Measurements from ENCODE around the gene ATG9B. TPM values are rescaled to one million over a fixed set of nuclear protein-coding genes. Genes with fewer than 3 reads are reported as not detected.

Gene ATG9B
- polyA plus RNA-seq, 1 experiment = 0.15 TPM

DNA sequence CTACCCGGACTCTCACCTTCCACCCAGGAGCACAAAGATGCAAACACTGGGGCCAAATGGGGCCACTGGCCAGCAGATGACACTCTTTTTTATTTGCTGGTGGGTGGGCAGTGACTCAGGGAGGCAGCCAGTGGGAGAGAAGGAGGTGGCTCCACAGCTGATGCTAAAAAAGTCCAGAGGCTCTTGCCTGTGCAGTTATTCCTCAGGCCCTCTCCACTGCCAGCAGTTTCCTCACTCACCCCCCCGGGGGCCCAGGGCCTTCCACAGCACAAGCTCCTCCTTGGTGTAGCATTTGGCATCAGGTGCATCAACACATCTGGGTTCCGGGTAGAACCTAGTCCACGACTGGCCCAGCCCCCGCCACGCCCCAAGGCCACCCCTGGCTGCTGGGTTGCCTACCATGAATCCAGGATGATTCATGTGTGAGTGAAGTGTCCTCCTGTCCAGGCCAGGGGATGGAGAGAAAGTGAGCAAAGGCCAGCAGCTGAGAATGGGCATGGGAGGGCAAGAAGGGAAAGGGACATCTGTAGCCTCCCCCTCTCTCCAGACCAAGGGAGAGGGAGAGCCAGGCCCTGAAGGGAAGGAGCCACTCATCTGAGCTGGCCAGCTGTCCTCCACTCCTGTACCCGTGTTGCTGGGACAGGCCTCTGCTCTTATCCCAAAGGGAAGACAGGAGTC, 44.4 kb downstream of the ATG9B start:
- no peak overlapping the region for H3K4me3 ChIP-seq (ENCODE audit: low read depth, low read length)
- ChIA-PET POLR2A (no interaction called here), CTCF (interaction anchor here (0.5 to 2.7 kb wide), 7 partner anchors 9 to 242 kb away, joined by 3 to 16 read pairs (median 4); partner anchors contain the start of gene NOS3)
- H3K36me3 ChIP-seq (ENCODE audit: control insufficient read depth, insufficient read depth, low read length) = no peaks in the 10 kb centered on the region
- H3K27me3 ChIP-seq (ENCODE audit: control insufficient read depth, insufficient read depth, low read length) = peaks cover 32% of the 10 kb centered on the region
- DNase-seq (ENCODE audit: low read depth) = no peak
- TF ChIP-seq, protein P1, sequence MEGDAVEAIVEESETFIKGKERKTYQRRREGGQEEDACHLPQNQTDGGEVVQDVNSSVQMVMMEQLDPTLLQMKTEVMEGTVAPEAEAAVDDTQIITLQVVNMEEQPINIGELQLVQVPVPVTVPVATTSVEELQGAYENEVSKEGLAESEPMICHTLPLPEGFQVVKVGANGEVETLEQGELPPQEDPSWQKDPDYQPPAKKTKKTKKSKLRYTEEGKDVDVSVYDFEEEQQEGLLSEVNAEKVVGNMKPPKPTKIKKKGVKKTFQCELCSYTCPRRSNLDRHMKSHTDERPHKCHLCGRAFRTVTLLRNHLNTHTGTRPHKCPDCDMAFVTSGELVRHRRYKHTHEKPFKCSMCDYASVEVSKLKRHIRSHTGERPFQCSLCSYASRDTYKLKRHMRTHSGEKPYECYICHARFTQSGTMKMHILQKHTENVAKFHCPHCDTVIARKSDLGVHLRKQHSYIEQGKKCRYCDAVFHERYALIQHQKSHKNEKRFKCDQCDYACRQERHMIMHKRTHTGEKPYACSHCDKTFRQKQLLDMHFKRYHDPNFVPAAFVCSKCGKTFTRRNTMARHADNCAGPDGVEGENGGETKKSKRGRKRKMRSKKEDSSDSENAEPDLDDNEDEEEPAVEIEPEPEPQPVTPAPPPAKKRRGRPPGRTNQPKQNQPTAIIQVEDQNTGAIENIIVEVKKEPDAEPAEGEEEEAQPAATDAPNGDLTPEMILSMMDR (IDR thresholded peaks at IDR 0.05; ENCODE audit: insufficient read depth, low read depth, low read length) = no peak

DNA sequence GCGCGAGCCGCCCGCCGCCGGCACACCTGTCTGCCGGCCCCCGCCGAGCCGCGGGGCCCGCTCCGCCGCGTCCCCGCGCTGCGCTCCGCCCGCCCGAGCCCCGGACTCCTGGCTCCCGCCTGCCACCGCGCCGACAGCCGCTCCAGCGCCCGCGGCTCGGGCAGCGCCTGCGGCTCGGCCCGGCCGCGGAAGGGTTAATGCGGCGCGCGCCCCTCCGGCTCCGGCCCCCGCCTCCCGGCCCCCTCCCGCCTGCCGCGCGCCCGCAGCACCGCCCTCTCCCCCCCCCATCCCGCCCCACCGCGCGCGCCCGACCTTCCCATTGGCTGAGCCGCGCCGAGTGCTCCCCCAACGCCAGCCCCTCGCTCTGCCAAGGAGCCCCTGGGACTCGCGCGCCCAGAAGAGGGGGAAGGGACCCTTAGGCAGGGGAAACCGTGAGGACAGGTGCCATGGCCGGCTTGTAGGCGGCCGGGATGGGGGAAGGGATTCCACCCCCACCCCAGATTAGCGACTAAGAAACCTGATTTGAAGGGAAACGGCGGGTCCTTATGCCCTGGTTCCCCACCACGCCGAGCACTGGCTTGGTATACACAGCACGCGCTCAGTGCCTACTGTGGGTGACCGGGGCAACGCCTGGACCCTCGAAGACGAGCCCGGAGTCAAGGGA, 46.0 kb downstream of the ATG9B start, which contains the start of gene KCNH2:
KCNH2 (minus strand) TSS at position 196 of the 664 bp plus-strand sequence. CDS start 408 bp downstream, outside the sequence.
- no peak for DNase-seq (ENCODE audit: low read depth)
- H3K27me3 ChIP-seq (ENCODE audit: control insufficient read depth, insufficient read depth, low read length) = peaks cover 34% of the 10 kb centered on the region
- TF ChIP-seq, protein P1 (IDR thresholded peaks at IDR 0.05; ENCODE audit: insufficient read depth, low read depth, low read length) = no peak
- POLR2A ChIA-PET = no interaction called here
- no peak within 1 kb of the TSS for H3K4me3 ChIP-seq (ENCODE audit: low read depth, low read length)
- CTCF ChIA-PET = interaction anchor here (0.6 to 2.7 kb wide), 3 partner anchors 8 to 110 kb away, joined by 3 to 16 read pairs (median 6); no protein-coding TSS in a partner anchor
- no peaks in the 10 kb centered on the region for H3K36me3 ChIP-seq (ENCODE audit: control insufficient read depth, insufficient read depth, low read length)

DNA sequence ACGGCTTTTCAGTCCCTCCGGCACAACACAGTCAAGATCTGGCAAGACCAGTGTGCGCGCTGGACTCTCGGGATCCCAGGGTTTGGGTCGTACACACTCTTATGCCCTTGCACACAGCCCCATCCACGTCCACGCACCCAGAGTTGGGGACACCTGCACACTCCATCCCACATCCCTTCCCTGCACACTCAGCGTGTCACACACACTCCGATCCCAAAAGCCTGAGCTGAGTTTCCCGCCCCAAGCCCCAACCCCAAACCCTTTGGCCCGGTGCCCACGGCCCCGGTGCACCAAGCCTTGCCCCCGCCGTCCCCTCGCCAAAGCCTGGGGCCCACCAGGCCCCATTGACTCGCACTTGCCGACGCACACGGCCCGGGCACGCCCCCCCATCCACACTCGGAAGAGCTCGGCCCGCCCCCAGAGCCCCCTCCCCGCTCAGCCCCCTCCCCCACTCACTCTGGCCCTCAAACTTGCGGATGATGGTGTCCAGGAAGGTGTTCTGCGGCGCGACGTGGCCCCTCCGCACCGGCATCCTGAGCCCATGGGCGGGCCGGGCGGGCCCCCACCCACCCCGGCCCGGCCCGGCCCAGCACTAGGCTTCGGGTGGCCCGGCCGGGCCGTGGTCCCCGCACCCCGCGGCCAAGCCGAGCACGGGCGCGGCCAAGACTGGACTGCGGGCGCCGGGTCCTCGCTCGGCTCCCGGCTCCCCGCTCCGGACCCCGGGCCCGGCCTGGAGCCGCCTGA, 46.7 kb downstream of the ATG9B start:
- CTCF ChIA-PET = interaction anchor here (1.0 to 1.4 kb wide), 2 partner anchors 8 to 14 kb away, joined by 4 to 6 read pairs; no protein-coding TSS in a partner anchor

DNA sequence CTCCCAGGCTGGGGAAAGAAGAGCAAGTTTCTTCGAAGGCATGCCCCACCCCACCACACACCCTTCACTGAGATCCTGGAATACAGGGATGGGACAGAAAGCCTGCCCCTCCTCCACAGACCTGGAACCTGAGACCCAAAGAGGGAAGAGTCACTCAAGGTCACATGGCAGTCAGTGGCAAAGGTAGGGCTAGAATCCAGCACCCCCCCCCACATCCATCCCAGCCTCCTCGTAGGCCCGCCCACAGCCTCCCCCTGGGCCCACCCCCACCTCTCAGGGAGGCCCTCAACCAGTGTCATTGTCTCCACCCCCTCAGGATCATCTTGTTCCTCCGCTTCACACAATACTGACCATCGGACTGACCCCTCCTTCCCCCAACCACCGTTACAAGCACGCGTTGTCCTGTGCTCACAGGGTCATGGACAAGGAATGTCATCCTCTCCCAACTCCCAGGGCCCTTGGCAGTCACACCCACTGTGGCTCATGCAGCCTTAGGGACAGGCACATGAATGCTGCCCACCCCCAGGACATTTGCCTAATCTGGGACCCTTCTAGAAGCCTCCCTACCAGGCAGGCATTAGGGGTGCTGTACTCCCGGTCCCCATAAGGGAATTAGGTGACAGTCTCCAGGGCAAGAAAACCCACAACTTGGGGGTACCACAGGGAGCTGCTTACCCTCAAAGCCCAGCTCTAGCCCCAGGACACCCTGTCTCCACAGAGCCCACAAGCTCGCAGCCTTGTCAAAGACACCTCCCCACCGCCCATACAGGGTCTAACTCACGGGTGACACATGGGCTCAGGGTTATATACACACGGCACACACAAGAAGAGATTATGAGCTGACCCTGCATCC, 47.5 kb downstream of the ATG9B start:
- CTCF ChIA-PET = interaction anchor here (1.0 to 4.3 kb wide), 4 partner anchors 9 to 15 kb away, joined by 4 to 23 read pairs (median 8); no protein-coding TSS in a partner anchor
- H3K27me3 ChIP-seq (ENCODE audit: control insufficient read depth, insufficient read depth, low read length) = peaks cover 35% of the 10 kb centered on the region
- H3K4me3 ChIP-seq (ENCODE audit: low read depth, low read length) = no peak overlapping the region
- no peak for DNase-seq (ENCODE audit: low read depth)
- no peaks in the 10 kb centered on the region for H3K36me3 ChIP-seq (ENCODE audit: control insufficient read depth, insufficient read depth, low read length)
- POLR2A ChIA-PET = no interaction called here
- TF ChIP-seq, protein P1 (IDR thresholded peaks at IDR 0.05; ENCODE audit: insufficient read depth, low read depth, low read length) = no peak

More for the DNA sequence above, 46.7 kb downstream of the ATG9B start:
- no peak overlapping the region for H3K4me3 ChIP-seq (ENCODE audit: low read depth, low read length)
- no peak for DNase-seq (ENCODE audit: low read depth)
- POLR2A ChIA-PET = no interaction called here
- TF ChIP-seq, protein P1 (IDR thresholded peaks at IDR 0.05; ENCODE audit: insufficient read depth, low read depth, low read length) = no peak
- H3K27me3 ChIP-seq (ENCODE audit: control insufficient read depth, insufficient read depth, low read length) = peaks cover 34% of the 10 kb centered on the region
- no peaks in the 10 kb centered on the region for H3K36me3 ChIP-seq (ENCODE audit: control insufficient read depth, insufficient read depth, low read length)

Data from BJ (cell line).